NCI-H1694 (cell line): ENCODE results near the gene PHLDB3.

Source experiments
- DNase-seq: peaks from one replicate; lab custom pipeline; 2025; lab: John Stamatoyannopoulos, UW

Gene PHLDB3

GRCh38 chr19:43496960-43497359 is 7.6 kb downstream of the PHLDB3 start:
- DNase-seq: no peak

- DNase-seq: no peak
These were observed 9.5 kb downstream of the PHLDB3 start for GRCh38 chr19:43495082-43495481.

- no peak for DNase-seq
These were observed 13.8 kb downstream of the PHLDB3 start for GRCh38 chr19:43490759-43491158.

GRCh38 chr19:43489979-43490599 is 14.5 kb downstream of the PHLDB3 start:
- DNase-seq: no peak

GRCh38 chr19:43489310-43489709 is 15.2 kb downstream of the PHLDB3 start:
- DNase-seq: no peak

GRCh38 chr19:43488179-43488578 is 16.4 kb downstream of the PHLDB3 start:
- DNase-seq: no peak

- no peak for DNase-seq
These were observed 18.1 kb downstream of the PHLDB3 start for GRCh38 chr19:43486412-43486811.

GRCh38 chr19:43485951-43486350 is 18.6 kb downstream of the PHLDB3 start:
- DNase-seq: no peak

- no peak for DNase-seq
These were observed 21.3 kb downstream of the PHLDB3 start for GRCh38 chr19:43483281-43483680.

- no peak for DNase-seq
These were observed 22.4 kb downstream of the PHLDB3 start for GRCh38 chr19:43482193-43482592.

GRCh38 chr19:43481701-43482100 is 22.8 kb downstream of the PHLDB3 start:
- no peak for DNase-seq

GRCh38 chr19:43480574-43480973 is 24.0 kb downstream of the PHLDB3 start:
- no peak for DNase-seq

- DNase-seq: no peak
These were observed 24.5 kb downstream of the PHLDB3 start for GRCh38 chr19:43479961-43480561.

- no peak for DNase-seq
These were observed 25.3 kb downstream of the PHLDB3 start for GRCh38 chr19:43479226-43479625.

- no peak for DNase-seq
These were observed 26.2 kb downstream of the PHLDB3 start for GRCh38 chr19:43478323-43478722.

- DNase-seq: no peak
These were observed 27.9 kb downstream of the PHLDB3 start for GRCh38 chr19:43476606-43477005.

GRCh38 chr19:43474986-43475705 is 29.4 kb downstream of the PHLDB3 start:
- DNase-seq: peak; percentile 5

- no peak for DNase-seq
These were observed 30.1 kb downstream of the PHLDB3 start for GRCh38 chr19:43474487-43474886.

GRCh38 chr19:43471091-43471490 is 33.5 kb downstream of the PHLDB3 start:
- DNase-seq: no peak

- DNase-seq: no peak
These were observed 34.3 kb downstream of the PHLDB3 start for GRCh38 chr19:43470288-43470687.

GRCh38 chr19:43469160-43469480 is 35.4 kb downstream of the PHLDB3 start:
- no peak for DNase-seq

GRCh38 chr19:43468354-43469159 is 36.0 kb downstream of the PHLDB3 start:
- DNase-seq: no peak

- DNase-seq: no peak
These were observed 36.8 kb downstream of the PHLDB3 start for GRCh38 chr19:43467730-43468129.
